ENCODE results near the gene MRGPRG.
"Not testable (repeated sequence)": the region's sequence is repeated elsewhere in the genome, so short reads cannot be mapped to it uniquely, and the experiment has no call there.

Gene MRGPRG, protein sequence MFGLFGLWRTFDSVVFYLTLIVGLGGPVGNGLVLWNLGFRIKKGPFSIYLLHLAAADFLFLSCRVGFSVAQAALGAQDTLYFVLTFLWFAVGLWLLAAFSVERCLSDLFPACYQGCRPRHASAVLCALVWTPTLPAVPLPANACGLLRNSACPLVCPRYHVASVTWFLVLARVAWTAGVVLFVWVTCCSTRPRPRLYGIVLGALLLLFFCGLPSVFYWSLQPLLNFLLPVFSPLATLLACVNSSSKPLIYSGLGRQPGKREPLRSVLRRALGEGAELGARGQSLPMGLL

DNA sequence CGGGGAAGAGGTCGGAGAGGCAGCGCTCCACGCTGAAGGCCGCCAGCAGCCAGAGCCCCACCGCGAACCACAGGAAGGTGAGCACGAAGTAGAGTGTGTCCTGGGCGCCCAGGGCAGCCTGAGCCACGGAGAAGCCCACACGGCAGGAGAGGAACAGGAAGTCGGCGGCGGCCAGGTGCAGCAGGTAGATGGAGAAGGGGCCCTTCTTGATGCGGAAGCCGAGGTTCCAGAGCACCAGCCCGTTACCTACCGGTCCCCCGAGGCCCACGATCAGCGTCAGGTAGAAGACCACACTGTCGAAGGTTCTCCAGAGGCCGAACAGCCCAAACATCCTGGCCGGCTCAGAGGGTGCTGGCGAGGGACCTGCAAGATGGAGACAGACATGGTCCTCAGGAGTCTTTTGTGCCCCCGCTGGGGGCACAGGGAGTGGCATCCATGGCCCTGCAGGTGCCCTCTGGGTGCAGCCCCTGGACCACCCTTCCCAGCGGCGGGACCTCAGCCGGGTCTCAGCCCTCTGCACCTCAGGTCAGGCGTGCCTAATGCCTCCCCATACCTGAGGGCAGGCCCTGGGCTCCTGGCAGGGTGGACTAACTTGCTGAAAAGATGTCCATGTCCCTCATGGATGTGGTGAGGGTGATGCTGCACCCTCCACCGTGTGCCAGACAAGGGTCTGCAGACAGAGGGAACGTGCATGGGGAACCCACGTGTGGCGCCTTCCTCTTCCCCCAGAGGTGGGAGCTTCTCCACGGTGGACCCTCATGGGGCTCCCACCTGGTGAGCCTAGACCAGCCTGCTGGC is at the start of gene MRGPRG:
Gene MRGPRG (minus strand): TSS at position 331 of the 798 bp plus-strand sequence. CDS start 0 bp downstream, at position 331.
- H3K9me2 ChIP-seq (replicated peaks; ENCODE audit: low read depth, low read length) = no peaks in the 10 kb centered on the region
- no peak within 1 kb of the TSS; the same call in 1 of the 2 replicates for H2AFZ ChIP-seq (ENCODE audit: low read length)
- TF ChIP-seq, protein P1, sequence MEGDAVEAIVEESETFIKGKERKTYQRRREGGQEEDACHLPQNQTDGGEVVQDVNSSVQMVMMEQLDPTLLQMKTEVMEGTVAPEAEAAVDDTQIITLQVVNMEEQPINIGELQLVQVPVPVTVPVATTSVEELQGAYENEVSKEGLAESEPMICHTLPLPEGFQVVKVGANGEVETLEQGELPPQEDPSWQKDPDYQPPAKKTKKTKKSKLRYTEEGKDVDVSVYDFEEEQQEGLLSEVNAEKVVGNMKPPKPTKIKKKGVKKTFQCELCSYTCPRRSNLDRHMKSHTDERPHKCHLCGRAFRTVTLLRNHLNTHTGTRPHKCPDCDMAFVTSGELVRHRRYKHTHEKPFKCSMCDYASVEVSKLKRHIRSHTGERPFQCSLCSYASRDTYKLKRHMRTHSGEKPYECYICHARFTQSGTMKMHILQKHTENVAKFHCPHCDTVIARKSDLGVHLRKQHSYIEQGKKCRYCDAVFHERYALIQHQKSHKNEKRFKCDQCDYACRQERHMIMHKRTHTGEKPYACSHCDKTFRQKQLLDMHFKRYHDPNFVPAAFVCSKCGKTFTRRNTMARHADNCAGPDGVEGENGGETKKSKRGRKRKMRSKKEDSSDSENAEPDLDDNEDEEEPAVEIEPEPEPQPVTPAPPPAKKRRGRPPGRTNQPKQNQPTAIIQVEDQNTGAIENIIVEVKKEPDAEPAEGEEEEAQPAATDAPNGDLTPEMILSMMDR (conservative IDR thresholded peaks at IDR 0.05; ENCODE audit: low read length) = no peak
- no peak for TF ChIP-seq EZH2phosphoT487 (IDR thresholded peaks at IDR 0.05; ENCODE audit: borderline replicate concordance)
- H3K4me2 ChIP-seq (ENCODE audit: low read depth, low read length, poor library complexity, severe bottlenecking) = no peak within 1 kb of the TSS
- no peaks in the 10 kb centered on the region for H3K9me3 ChIP-seq (ENCODE audit: insufficient read depth, low read depth, low read length)
- H4K20me1 ChIP-seq (ENCODE audit: insufficient read depth, low read length, poor library complexity, severe bottlenecking) = no peaks in the 10 kb centered on the region
- no peaks in the 10 kb centered on the region for H3K36me3 ChIP-seq (ENCODE audit: insufficient read depth, low read length)
- no peak within 1 kb of the TSS for H3K4me3 ChIP-seq (ENCODE audit: low read length, poor library complexity, severe bottlenecking)
- no peaks in the 10 kb centered on the region for H3K27me3 ChIP-seq (ENCODE audit: insufficient read depth, low read length, poor library complexity, severe bottlenecking)
- no peaks in the 10 kb centered on the region for H3F3A ChIP-seq (ENCODE audit: low read depth)
- peaks cover 62% of the 10 kb centered on the region for H3K4me1 ChIP-seq (ENCODE audit: insufficient read depth, low read length, poor library complexity, severe bottlenecking)
- H3K9ac ChIP-seq (ENCODE audit: low read depth, low read length, poor library complexity, severe bottlenecking) = peak within 1 kb of the TSS; percentile 9
- H3K79me2 ChIP-seq (ENCODE audit: insufficient read depth, low read length) = no peaks in the 10 kb centered on the region

DNA sequence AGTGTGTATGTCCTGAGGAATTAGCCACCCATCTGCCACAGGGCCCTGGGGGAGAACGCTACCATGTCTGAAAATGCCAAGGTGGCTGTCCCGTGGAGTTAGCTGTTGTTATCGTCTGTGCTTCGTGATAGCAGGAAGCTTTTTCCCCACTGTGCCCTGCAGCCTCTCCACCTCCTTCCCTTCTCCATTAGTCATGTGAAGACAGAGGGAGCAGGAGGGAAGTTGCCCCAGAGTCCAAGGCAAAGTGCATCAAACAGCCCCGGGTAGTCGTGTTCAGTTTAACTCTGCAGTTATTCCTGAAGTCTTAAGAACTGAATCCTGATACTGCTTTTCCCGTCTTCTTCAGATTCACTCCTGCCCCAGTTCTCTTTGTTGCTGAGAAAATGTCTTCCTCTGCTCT is 43.9 kb upstream of the MRGPRG start:
- not testable (repeated sequence) for H3K4me2 ChIP-seq (ENCODE audit: low read depth, low read length, poor library complexity, severe bottlenecking); H3K4me1 ChIP-seq (ENCODE audit: insufficient read depth, low read length, poor library complexity, severe bottlenecking); H3K4me3 ChIP-seq (ENCODE audit: low read length, poor library complexity, severe bottlenecking); H3K9me3 ChIP-seq (ENCODE audit: insufficient read depth, low read depth, low read length); H3F3A ChIP-seq (ENCODE audit: low read depth); H3K9me2 ChIP-seq (replicated peaks; ENCODE audit: low read depth, low read length); H4K20me1 ChIP-seq (ENCODE audit: insufficient read depth, low read length, poor library complexity, severe bottlenecking); H2AFZ ChIP-seq (ENCODE audit: low read length); H3K27me3 ChIP-seq (ENCODE audit: insufficient read depth, low read length, poor library complexity, severe bottlenecking); H3K36me3 ChIP-seq (ENCODE audit: insufficient read depth, low read length); H3K9ac ChIP-seq (ENCODE audit: low read depth, low read length, poor library complexity, severe bottlenecking); H3K79me2 ChIP-seq (ENCODE audit: insufficient read depth, low read length)

DNA sequence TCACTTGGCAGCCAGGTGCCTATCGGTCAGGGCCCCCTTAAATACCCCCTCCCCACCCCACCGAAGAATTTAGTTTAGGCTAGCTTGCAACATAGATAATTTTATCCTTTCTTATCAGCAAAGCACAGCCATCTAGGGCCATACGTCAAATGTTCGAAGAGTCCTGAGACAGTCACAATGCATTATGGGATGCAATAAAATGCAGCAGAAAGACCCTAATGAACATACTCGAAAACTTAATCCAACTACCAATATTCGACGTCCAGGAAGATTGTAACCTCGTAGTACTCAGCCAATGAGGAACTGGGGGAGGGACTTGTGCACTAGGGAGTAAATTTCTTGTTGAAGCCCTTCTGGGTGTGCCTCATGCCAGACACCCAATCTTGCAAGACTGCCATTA is 43.2 kb upstream of the MRGPRG start:
- H3F3A ChIP-seq (ENCODE audit: low read depth); H2AFZ ChIP-seq (ENCODE audit: low read length); H3K4me3 ChIP-seq (ENCODE audit: low read length, poor library complexity, severe bottlenecking); H3K79me2 ChIP-seq (ENCODE audit: insufficient read depth, low read length); H3K4me2 ChIP-seq (ENCODE audit: low read depth, low read length, poor library complexity, severe bottlenecking); H3K9me2 ChIP-seq (replicated peaks; ENCODE audit: low read depth, low read length); H3K9me3 ChIP-seq (ENCODE audit: insufficient read depth, low read depth, low read length); H3K36me3 ChIP-seq (ENCODE audit: insufficient read depth, low read length); H3K27me3 ChIP-seq (ENCODE audit: insufficient read depth, low read length, poor library complexity, severe bottlenecking); H4K20me1 ChIP-seq (ENCODE audit: insufficient read depth, low read length, poor library complexity, severe bottlenecking); H3K4me1 ChIP-seq (ENCODE audit: insufficient read depth, low read length, poor library complexity, severe bottlenecking); H3K9ac ChIP-seq (ENCODE audit: low read depth, low read length, poor library complexity, severe bottlenecking): not testable (repeated sequence)

DNA sequence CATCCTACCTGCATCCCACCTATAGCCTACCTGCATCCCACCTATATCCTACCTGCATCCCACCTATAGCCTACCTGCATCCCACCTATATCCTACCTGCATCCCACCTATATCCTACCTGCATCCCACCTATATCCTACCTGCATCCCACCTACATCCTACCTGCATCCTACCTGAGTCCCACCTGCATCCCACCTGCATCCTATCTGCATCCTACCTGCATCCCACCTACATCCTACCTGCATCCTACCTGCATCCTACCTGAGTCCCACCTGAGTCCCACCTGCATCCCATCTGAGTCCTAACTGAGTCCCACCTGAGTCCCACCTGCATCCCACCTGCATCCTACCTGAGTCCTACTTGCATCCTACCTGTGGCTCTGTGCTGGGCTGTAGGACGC is 38.9 kb upstream of the MRGPRG start:
- H3K4me2 ChIP-seq (ENCODE audit: low read depth, low read length, poor library complexity, severe bottlenecking); H3K9ac ChIP-seq (ENCODE audit: low read depth, low read length, poor library complexity, severe bottlenecking); H3K36me3 ChIP-seq (ENCODE audit: insufficient read depth, low read length); H3K9me2 ChIP-seq (replicated peaks; ENCODE audit: low read depth, low read length); H3K4me3 ChIP-seq (ENCODE audit: low read length, poor library complexity, severe bottlenecking); H3F3A ChIP-seq (ENCODE audit: low read depth); H2AFZ ChIP-seq (ENCODE audit: low read length); H3K9me3 ChIP-seq (ENCODE audit: insufficient read depth, low read depth, low read length); H3K27me3 ChIP-seq (ENCODE audit: insufficient read depth, low read length, poor library complexity, severe bottlenecking); H3K79me2 ChIP-seq (ENCODE audit: insufficient read depth, low read length); H4K20me1 ChIP-seq (ENCODE audit: insufficient read depth, low read length, poor library complexity, severe bottlenecking); H3K4me1 ChIP-seq (ENCODE audit: insufficient read depth, low read length, poor library complexity, severe bottlenecking): not testable (repeated sequence)

DNA sequence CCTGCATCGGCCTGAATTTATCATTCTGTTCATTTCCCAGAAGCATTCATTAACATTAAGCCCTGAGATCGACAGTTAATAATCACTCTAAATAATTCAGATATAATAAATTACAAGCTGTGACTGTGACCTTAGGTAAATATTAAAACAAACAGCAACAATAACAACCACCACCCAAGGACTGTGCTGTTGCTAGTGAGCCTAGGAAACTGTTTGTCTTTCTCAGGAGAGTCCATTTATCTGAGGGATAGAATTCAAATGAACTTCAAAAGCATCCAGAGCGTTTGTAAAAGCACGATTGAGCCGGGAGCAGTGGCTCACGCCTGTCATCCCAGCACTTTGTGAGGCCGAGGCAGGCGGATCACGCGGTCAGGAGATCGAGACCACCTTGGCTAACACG is 36.6 kb upstream of the MRGPRG start:
- not testable (repeated sequence) for H3K9me3 ChIP-seq (ENCODE audit: insufficient read depth, low read depth, low read length); H3K4me3 ChIP-seq (ENCODE audit: low read length, poor library complexity, severe bottlenecking); H3K4me2 ChIP-seq (ENCODE audit: low read depth, low read length, poor library complexity, severe bottlenecking); H3K9ac ChIP-seq (ENCODE audit: low read depth, low read length, poor library complexity, severe bottlenecking); H3F3A ChIP-seq (ENCODE audit: low read depth); H3K9me2 ChIP-seq (replicated peaks; ENCODE audit: low read depth, low read length); H3K27me3 ChIP-seq (ENCODE audit: insufficient read depth, low read length, poor library complexity, severe bottlenecking); H4K20me1 ChIP-seq (ENCODE audit: insufficient read depth, low read length, poor library complexity, severe bottlenecking); H3K4me1 ChIP-seq (ENCODE audit: insufficient read depth, low read length, poor library complexity, severe bottlenecking); H3K79me2 ChIP-seq (ENCODE audit: insufficient read depth, low read length); H3K36me3 ChIP-seq (ENCODE audit: insufficient read depth, low read length); H2AFZ ChIP-seq (ENCODE audit: low read length)

DNA sequence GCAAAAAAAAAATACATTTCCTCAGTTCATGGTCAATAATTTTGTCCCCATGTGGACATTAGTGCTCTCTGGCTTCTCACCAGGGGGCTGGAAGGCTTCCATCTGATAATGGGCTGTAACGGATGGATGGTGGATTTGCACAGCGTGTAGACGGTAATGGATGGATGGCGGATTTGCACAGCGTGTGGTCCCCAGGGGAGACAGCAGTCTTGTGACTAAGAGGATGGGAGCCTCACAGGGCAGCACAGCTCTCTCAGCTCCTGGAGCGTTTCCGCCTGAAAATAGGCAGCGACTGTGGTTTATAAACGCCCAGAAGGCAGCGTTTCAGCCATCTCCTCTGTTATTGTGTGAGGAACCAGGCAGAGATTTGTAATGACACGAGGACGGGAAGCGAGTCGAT is 36.2 kb upstream of the MRGPRG start:
- H3K27me3 ChIP-seq (ENCODE audit: insufficient read depth, low read length, poor library complexity, severe bottlenecking); H3K4me3 ChIP-seq (ENCODE audit: low read length, poor library complexity, severe bottlenecking); H2AFZ ChIP-seq (ENCODE audit: low read length); H3K9ac ChIP-seq (ENCODE audit: low read depth, low read length, poor library complexity, severe bottlenecking); H3K4me1 ChIP-seq (ENCODE audit: insufficient read depth, low read length, poor library complexity, severe bottlenecking); H3K9me3 ChIP-seq (ENCODE audit: insufficient read depth, low read depth, low read length); H3F3A ChIP-seq (ENCODE audit: low read depth); H3K36me3 ChIP-seq (ENCODE audit: insufficient read depth, low read length); H3K79me2 ChIP-seq (ENCODE audit: insufficient read depth, low read length); H4K20me1 ChIP-seq (ENCODE audit: insufficient read depth, low read length, poor library complexity, severe bottlenecking); H3K9me2 ChIP-seq (replicated peaks; ENCODE audit: low read depth, low read length); H3K4me2 ChIP-seq (ENCODE audit: low read depth, low read length, poor library complexity, severe bottlenecking): not testable (repeated sequence)

Data from Loucy (cell line).